ENCODE results near the gene WASF2. TPM values are rescaled to one million over a fixed set of nuclear protein-coding genes. Genes with fewer than 3 reads are reported as not detected.
"Not testable (repeated sequence)": the region's sequence is repeated elsewhere in the genome, so short reads cannot be mapped to it uniquely, and the experiment has no call there.

The WASF2 gene
- total and polyA plus RNA-seq, 2 experiments from 2014 or later = 32.7 to 53.4 TPM

DNA sequence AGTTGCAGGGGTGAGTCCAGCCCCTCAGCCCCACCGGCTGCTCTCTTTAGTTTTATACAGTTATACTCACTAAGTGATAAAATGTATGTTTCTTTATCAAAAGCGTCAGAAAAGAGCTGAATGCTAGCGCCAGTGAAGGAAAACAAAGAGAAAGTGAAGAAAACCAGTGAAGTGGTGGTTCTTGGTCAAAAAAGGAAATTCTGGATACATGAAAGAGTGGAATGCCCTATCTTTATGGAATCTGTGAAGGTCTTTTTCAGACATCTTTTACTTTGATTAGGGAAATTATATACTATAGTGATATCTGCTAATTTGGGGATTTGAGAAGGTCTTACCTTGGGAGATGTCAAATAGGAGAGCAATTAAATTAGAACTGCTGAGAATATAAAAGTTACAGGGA is 56.3 kb downstream of the WASF2 start:
- no peaks in the 10 kb centered on the region for H3K9me3 ChIP-seq (ENCODE audit: low read depth)
- H3K4me3 ChIP-seq = no peak overlapping the region
- no peaks in the 10 kb centered on the region for H3K36me3 ChIP-seq
- H3K27ac ChIP-seq = peak overlapping the region; percentile 22
- peaks cover 63% of the 10 kb centered on the region for H3K4me1 ChIP-seq (ENCODE audit: low read depth)
- H3K27me3 ChIP-seq = no peaks in the 10 kb centered on the region
- TF ChIP-seq, protein P1, sequence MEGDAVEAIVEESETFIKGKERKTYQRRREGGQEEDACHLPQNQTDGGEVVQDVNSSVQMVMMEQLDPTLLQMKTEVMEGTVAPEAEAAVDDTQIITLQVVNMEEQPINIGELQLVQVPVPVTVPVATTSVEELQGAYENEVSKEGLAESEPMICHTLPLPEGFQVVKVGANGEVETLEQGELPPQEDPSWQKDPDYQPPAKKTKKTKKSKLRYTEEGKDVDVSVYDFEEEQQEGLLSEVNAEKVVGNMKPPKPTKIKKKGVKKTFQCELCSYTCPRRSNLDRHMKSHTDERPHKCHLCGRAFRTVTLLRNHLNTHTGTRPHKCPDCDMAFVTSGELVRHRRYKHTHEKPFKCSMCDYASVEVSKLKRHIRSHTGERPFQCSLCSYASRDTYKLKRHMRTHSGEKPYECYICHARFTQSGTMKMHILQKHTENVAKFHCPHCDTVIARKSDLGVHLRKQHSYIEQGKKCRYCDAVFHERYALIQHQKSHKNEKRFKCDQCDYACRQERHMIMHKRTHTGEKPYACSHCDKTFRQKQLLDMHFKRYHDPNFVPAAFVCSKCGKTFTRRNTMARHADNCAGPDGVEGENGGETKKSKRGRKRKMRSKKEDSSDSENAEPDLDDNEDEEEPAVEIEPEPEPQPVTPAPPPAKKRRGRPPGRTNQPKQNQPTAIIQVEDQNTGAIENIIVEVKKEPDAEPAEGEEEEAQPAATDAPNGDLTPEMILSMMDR (IDR thresholded peaks at IDR 0.05; ENCODE audit: low read depth, low read length) = no peak
- DNase-seq (ENCODE audit: low read depth in 1 of 2, low spot score in 1 of 2) = no peak

DNA sequence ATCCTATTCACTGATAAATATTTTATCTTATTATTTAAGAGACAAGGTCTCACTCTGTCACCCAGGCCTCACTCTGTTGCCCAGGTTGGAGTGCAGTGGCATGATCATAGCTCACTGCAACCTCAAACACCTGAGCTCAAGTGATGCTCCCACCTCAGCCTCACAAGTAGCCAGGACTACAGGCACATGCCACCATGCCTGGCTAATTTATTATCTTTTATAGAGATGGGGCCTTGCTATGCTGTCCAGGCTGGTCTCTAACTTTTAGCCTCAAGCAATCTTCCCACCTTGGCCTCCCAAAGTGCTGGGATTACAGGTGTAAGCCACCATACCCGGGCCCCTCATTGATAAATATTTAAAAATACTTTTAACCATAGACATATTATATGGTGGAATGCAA is 57.2 kb downstream of the WASF2 start:
- not testable (repeated sequence) for H3K36me3 ChIP-seq; H3K27ac ChIP-seq; H3K27me3 ChIP-seq; DNase-seq (ENCODE audit: low read depth in 1 of 2, low spot score in 1 of 2); H3K4me3 ChIP-seq; H3K9me3 ChIP-seq (ENCODE audit: low read depth)
- peaks cover 62% of the 10 kb centered on the region for H3K4me1 ChIP-seq (ENCODE audit: low read depth)

GRCh38 chr1:27431601-27431940 is 58.4 kb downstream of the WASF2 start:
- peak overlapping the region; percentile 99 for H3K27ac ChIP-seq
- TF ChIP-seq, protein P1 (IDR thresholded peaks at IDR 0.05; ENCODE audit: low read depth, low read length) = no peak

GRCh38 chr1:27430903-27431600 is 58.9 kb downstream of the WASF2 start:
- Histone ChIP-seq H3K36me3 (no peaks in the 10 kb centered on the region), H3K27ac (peak overlapping the region; percentile 99), H3K9me3 (ENCODE audit: low read depth) (no peaks in the 10 kb centered on the region), H3K27me3 (no peaks in the 10 kb centered on the region), H3K4me1 (ENCODE audit: low read depth) (peaks cover 62% of the 10 kb centered on the region), H3K4me3 (no peak overlapping the region)
- TF ChIP-seq, protein P1 (IDR thresholded peaks at IDR 0.05; ENCODE audit: low read depth, low read length) = no peak
- peak in 1 of 2 donors; percentile 49 for DNase-seq (ENCODE audit: low read depth in 1 of 2, low spot score in 1 of 2)

More at GRCh38 chr1:27431601-27431940, 58.4 kb downstream of the WASF2 start:
- Histone ChIP-seq H3K27me3 (no peaks in the 10 kb centered on the region), H3K4me3 (no peak overlapping the region), H3K4me1 (ENCODE audit: low read depth) (peaks cover 65% of the 10 kb centered on the region), H3K36me3 (no peaks in the 10 kb centered on the region), H3K9me3 (ENCODE audit: low read depth) (no peaks in the 10 kb centered on the region)
- no peak for DNase-seq (ENCODE audit: low read depth in 1 of 2, low spot score in 1 of 2)

GRCh38 chr1:27429029-27429425 is 60.9 kb downstream of the WASF2 start:
- Histone ChIP-seq H3K4me3 (no peak overlapping the region), H3K4me1 (ENCODE audit: low read depth) (peaks cover 53% of the 10 kb centered on the region), H3K27ac (peak overlapping the region; percentile 99), H3K36me3 (no peaks in the 10 kb centered on the region), H3K9me3 (ENCODE audit: low read depth) (no peaks in the 10 kb centered on the region), H3K27me3 (no peaks in the 10 kb centered on the region)
- TF ChIP-seq, protein P1 (IDR thresholded peaks at IDR 0.05; ENCODE audit: low read depth, low read length) = no peak
- no peak for DNase-seq (ENCODE audit: low read depth in 1 of 2, low spot score in 1 of 2)

DNA sequence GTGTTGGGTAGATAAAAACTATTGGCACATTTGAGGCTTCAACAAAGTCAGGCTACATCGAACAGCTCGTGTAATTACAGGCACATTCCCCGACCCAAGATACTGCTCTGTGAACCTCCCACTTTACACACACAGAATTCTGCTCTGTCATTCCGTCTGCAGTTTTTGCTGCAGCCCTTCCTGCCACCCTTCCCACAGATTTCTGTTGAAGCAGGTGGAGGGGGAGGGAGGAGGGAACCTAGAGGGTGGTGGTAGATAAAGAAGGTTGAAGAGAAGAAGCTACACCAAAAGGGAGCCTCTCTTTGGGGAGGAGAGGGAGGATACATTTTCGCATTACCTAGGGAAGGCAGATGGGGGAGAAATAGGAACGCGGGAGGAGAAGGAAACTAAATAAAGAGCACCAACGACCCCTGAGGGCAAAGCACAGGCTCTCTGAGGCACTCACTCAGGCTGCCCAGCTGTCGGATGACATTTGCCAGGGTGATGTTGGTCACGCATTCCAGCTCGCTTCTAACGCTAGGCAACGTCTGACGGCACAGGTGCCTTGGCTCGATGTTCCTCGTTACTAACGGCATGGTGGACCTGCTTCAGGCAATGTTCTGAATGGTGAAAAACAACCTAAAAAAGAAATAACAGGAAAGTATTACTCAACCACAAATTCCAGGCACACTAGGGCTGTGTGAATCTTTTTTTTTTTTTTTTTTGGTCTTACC is 61.5 kb downstream of the WASF2 start:
- peak overlapping the region; percentile 99 for H3K27ac ChIP-seq
- TF ChIP-seq, protein P1 (IDR thresholded peaks at IDR 0.05; ENCODE audit: low read depth, low read length) = no peak
- H3K27me3 ChIP-seq = no peaks in the 10 kb centered on the region
- no peaks in the 10 kb centered on the region for H3K9me3 ChIP-seq (ENCODE audit: low read depth)
- peak; percentile 42 to 84 for DNase-seq (ENCODE audit: low read depth in 1 of 2, low spot score in 1 of 2)
- H3K4me3 ChIP-seq = no peak overlapping the region
- H3K36me3 ChIP-seq = no peaks in the 10 kb centered on the region
- peaks cover 53% of the 10 kb centered on the region for H3K4me1 ChIP-seq (ENCODE audit: low read depth)
